HG03025 (cell line): ENCODE results near the gene BICD1.

Experiments used
- ATAC-seq: cut with Tn5 transposase; IDR thresholded peaks from one replicate; pipeline ENCODE4 v1.9.1; 2021; ENCODE audit warnings: mild to moderate bottlenecking, moderate library complexity; ENCODE audit not compliant: unreplicated experiment, low FRiP score

Gene BICD1

DNA sequence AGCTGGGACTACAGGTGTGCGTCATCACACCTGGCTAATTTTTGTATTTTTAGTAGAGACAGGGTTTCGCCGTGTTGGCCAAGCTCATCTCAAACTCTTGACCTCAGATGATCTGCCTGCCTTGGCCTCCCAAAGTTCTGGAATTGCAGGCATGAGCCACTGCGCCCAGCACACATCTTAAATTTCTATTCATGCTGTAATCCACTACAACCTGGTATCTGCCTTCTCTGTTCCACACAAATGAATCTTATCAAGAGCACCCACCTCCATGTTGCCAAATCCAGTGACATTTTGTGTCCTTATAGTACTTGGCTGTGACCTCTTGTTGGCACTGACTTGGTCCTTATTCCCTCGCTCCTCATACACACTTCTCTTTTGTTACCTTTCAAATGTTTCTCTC is 5.8 kb upstream of the BICD1 start:
- ATAC-seq, result no peak

DNA sequence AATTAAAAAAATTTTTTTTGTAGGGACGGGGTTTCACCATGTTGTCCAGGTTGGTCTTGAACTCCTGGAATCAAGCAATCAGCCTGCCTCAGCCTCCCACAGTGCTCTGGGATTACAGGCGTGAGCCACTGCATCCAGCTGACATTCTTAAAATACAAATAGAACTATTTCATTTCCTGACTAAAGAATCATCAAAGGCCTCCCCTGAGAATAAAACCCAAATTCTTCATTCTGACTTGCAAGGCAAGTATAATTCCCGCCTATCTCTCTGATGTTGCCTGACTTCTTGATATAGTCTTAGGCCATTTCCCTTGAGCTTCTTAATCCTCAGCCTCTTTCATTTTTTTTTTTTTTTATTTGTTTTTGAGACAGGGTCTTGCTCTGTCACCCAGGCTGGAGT is 4.4 kb upstream of the BICD1 start:
- ATAC-seq, result no peak

DNA sequence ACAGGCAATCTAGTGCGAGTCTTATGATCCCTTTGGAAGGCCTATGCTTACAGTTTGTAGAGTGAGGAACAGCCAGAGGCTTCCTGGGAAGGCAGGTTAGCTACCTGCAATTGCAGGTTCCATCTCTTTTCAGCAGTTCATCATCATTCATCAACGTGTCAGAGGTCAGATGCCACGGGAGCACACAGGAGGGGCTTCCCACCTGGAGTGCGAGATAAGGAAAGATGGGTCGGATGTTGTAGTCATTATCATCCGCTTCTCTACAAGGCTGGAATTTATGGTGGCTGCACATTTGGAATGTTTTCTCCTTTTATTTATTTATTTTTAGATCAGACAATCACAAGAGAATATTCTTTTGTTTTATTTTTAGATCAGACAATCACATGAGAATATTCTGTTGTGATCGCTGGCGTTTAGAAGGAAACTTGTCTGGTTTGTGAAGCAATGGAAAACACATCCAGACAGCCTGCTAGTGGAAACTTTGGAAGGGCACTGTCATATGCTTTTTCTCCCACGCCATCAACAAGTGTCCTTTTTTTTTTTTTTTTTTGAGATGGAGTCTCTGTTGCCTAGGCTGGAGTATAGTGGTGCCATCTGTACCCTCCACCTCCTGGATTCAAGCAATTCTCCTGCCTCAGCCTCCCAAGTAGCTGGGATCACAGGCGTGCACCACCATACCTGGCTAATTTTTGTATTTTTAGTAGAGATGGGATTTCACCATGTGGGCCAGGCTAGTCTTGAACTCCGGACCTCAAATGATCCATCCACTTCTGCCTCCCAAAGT is 1.9 kb upstream of the BICD1 start:
- no peak for ATAC-seq

DNA sequence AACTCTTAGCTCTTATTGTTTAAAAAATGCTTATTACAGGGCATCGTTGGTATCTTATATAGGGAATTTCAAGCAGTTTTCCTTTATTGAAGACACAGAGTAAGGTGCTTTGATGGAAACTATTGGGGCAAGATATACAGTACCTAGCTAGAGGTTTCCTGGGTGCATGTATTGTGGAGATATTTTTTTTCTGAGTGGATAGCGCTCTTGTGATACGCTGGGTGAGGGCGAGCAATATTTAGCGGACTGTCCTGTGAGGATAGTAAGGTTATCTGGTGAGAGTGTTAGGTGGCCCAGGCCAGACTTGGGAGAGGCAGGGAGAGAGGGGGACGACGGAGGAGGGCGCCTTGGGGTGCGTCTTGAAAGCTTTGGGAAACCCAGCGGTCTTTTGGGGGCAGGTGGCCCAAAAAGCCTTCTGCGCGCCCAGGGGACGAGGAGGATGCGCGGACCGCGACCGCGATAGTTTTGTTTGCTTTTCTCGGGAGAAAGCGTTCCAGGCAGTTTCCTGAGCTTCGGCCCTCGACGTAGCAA is 596 bp upstream of the BICD1 start:
- ATAC-seq, result no peak

DNA sequence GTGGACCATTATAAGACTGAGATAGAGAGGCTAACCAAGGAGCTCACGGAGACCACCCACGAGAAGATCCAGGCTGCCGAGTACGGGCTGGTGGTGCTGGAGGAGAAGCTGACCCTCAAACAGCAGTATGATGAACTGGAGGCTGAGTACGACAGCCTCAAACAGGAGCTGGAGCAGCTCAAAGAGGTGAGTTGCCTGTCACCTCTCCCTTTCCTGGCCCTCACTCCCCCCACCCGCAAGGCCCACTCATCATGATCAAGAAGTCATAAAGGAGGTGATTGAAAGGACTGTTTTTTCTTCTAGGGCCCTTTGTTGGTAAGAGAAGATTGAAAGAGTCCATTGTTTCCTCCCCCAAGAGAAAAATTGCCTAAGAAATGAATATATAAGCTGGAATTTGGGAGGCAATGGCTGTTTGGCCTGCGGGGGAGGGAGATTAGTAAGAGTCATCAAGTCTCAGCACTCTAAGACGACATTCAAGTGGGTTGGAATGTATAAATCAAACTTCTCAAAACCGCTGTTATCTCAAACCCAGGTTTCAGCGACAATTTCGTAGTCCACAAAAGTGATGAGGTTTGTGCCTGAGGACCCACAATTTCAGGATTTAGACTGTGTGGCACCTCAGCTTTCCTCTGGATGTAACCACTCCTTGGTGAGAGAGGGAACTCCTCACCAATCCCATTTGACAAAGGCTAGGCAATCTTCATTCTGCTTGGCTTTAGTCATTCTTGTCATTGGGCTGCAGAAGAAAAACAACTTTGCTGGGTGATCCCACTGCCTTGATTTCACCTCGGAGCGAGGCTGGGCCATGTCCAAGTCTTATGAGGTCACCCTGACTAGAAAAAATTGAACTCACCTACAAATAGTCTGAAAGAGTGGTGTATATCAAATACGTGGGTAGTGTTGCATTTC is 966 bp downstream of the BICD1 start:
- peak; percentile 3 for ATAC-seq

DNA sequence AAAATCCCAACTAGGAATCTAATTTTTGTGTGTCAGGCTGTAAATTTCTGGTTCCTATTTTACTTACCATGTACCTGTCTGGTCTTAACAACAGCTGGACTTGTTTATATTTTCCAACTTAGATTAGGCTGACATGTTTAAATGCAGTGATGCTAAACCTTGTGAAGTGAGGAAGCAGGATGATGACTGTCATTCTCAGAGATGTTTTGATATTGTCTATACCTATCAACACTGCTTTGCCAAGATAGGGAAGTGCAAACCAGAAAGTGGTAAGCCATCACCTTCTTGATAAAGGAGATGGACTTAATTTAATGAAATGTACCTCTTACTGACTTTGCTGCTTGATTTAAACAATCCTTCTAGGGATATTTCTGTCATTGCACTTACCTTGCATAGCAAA is 2.1 kb downstream of the BICD1 start:
- no peak for ATAC-seq

DNA sequence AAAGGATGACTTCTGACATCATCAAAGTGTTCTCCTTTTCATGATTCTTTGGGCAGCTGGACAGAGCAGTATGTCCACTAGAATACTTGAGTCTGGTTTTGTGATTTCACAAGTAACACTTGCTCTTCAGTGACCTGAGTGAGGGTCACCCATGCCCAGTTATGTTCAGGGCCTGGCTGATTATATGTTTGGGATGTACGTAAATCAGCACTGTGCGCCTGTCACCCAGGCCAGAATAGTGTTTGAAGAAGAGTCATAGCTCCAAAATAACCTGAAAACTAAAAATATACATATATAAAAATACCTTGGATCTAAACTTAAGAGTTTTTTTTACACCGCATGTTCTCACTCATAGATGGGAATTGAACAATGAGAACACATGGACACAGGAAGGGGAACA is 3.8 kb downstream of the BICD1 start:
- no peak for ATAC-seq

DNA sequence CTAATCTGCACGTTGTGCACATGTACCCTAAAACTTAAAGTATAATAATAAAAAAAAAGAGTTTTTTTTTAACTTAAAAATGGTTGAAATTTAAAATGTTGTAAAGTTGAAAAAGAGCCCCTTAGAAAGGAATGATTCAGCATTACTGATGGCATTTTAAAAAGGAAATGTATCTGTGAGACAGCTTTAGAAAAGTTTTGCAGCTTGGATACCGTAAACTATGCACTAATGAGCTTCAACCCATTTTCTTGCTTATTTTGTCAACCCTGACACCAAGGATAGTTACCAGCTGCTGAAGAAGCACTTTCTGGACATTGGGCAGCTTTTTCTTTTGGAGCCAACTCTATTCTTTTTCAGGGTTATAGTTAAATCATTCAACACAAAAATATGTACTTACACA is 4.3 kb downstream of the BICD1 start:
- no peak for ATAC-seq

DNA sequence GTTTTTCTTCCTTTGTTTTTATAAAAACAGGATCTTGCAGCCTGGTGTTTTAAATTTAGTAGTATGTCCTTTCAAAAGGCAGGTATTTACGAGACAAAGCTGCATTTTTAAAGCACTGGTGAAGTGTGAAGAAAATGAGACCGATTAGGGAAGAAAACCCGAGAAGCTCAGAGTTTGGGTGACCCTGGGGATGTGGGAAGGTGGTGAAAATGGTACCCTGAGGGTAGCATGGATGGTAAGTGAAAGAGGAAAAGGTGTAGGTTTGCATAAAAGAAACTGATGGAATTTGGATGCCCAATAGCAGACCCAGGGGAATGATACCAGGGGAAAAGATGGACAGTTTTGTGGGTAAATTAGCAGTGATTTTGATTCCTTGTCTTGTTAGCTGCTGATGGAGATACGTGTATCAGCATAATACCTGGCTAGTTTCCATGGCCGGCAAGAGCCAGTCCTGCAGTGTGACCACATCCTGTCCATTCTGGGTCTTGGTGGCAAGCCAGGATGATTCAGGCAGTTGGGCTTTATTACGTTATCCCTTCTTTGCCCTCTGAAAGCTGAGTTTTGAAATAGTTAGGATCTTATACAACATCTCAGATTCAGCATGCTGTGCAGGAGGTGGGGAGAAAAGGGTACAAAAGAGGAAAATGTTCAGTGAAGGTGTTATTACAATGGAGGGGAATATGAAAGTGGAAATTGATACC is 8.9 kb downstream of the BICD1 start:
- no peak for ATAC-seq

DNA sequence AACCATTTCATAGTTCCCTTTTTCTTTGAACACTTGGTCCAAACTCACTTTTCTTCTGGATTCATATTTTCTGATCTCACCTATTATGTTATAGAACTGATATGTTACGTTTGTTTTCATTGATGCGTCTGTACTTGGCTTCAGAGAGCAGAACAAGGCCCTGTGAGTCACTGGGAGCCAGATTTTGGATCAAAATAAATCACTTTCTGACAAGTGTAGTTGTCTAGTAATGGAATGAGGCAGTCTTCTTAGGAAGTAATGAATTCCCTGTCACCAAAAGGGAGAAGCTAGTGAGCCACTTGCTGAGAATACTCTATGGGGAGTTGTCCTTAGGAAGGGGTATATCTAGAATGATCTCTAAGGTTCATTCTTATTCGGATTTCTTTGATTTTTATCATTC is 10.2 kb downstream of the BICD1 start:
- no peak for ATAC-seq

DNA sequence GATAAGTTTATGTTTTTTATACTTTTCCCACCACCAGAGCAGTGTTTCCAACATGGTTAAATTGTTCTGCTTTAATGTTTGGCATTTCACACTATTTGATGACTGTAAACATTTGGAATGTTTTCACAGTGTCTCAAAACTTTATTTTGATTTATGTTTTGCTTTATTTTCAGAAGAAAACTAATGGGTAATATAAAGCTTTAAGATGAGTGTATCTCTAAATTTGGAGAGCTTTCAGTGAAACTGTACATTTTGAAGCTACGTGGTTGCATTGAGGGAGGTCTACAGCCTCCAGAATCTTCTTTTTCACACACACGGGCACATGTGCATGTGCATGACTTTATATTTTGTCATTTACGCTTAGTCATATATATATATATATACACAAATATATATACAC is 10.7 kb downstream of the BICD1 start:
- ATAC-seq, result no peak

DNA sequence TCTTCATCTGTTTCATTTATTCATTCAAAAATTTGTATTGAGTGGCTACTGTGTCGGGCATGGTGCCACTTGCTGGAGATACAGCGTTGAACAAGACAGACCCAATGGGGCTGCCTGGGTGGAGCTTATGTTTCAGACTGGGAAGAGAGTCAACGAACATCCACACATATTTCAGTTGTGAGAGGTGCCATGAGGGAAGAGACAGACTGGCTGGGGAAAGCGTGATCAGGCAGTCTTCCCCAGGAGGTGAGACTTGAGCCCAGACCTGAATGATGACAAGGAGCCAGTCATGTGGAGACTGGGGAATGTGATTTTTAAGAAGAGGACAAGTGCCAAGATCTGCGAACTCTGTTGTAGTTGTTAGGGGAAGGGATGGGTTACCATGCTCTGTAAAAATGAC is 12.2 kb downstream of the BICD1 start:
- ATAC-seq, result no peak

DNA sequence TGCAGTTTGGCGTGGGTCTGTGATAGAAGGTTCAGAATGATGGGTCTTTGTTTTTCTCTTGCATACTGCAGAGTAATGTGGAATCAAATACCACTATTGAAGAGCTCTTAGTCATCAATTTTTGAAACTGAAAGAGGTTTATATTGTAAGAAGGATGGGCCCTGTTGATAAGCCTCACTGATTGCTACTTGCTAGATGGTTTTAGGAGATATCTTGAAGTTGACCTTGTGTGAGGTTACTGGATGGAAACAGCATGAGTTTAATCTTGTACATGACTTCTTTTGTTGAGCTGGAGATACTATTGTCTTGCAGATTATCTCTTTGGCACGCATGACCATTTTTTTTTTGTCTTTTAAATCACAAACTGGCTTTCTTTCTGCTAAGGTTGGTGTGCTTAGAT is 13.8 kb downstream of the BICD1 start:
- ATAC-seq, result no peak

DNA sequence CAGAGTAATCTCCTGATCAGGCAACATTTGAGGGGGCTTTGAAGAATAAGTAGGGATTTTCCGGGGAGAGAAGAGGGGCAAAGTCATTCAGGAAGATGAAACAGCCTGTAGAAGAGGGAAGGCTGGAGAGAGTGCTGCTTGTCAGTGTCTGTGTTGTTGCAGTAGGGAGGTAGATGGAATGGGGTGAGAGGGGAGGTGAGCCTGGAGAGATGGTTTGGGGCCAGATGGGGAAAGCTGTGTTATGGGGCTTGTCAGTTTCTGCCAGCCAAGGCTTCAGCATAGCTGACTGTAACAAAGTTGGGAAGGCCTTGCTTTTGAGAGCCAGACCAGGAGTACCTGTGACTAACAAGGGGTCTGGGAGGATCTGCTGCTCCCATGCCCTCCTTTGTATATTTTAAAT is 18.0 kb downstream of the BICD1 start:
- ATAC-seq, result no peak

DNA sequence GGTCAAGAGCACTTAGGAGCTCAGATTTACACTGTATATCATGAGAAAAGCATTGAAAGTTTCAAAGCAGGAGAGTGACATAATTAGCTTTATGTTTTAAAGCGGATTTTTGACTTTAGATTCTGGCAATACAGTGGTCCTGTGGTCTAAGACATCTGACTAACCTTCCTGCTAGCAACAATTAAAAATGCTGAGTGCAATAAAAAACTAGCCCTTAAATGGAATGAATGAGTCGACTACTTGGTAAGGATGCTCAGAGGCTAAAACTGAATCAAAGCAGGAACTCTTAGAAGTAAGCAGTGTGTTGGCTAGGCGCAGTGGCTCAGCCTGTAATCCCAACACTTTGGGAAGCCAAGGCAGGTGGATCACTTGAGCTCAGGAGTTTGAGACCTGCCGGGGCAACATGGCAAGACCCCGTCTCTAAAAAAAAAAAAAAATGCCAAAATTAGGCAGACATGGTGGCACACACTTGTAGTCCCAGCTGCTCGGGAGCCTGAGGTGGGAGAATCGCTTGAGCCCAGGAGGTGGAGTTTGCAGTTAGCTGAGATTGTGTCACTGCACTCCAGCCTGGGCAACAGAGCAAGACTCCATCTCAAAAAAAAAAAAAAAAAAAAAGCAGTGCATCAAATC is 18.9 kb downstream of the BICD1 start:
- no peak for ATAC-seq

DNA sequence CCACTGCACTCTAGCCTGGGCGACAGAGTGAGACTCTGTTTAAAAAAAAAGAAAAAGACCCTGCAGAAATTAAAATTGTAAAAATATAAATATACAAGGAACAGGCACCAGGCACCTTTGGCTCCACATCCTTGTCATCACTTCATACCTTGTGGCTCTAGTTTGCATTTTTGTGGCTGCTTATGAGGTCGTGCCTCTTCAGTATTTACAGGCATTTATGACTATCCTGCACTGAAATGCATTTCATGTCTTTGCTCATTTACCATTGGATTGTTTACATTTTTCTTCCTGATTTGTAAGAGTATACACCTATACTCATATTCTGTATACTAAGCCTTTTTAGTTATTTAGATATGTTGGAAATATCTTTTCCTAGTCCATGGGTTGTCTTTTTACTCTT is 20.1 kb downstream of the BICD1 start:
- ATAC-seq, result no peak

DNA sequence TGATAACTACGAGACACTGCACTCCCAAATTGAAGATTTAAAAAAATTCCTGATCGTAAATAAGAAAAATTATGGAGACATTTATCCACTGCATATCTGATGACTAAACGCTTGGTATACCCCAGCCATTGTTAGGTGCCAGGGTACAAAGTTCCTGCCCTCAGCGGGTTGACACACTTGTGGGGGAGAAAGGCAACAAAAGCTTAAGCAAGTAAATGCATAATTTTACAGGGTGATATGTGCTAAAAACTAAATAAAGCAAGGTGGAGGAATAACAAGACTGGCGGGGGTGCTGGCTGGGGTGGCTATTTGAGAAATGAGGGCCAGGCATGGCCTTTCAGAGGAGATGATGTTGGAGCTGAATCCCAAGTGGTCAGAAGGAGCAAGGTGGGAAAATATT is 25.0 kb downstream of the BICD1 start:
- ATAC-seq, result no peak

DNA sequence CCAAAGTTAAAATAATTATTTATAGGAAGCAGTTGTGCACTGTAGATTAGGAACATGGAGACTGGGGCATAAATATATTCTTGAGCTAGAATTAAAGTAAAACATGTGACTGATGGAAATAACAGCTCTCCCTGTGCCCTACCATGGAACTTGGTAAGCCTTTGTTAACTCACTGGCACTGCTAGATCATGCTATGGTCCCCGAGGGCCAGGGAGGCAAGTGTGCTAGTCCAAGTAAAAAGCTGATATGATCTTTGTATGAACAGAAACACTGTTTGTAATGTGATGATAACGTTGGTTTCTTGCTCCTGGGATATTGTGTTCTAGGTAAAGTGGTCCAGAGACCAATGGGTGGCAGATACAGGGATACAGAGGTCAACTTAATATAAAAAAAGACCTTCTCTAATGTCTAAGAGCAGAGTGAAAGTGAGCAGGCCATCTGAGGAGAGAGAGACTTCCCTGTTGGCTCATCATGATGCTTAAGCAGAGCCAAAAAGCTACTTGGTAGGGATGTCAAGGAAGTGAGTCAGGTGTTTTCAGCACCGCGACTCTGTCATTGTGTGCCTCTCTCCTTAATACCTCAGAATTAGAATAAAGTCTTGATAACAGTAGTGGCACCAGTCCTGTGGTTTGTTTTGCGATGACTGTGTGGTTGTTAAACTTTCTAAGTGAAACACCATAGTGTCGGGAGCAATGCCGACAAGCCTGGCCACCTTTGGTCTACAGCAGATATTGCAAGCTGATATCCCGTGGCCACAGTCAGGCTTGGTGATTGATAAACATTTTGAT is 27.6 kb downstream of the BICD1 start:
- ATAC-seq, result peak; percentile 52

DNA sequence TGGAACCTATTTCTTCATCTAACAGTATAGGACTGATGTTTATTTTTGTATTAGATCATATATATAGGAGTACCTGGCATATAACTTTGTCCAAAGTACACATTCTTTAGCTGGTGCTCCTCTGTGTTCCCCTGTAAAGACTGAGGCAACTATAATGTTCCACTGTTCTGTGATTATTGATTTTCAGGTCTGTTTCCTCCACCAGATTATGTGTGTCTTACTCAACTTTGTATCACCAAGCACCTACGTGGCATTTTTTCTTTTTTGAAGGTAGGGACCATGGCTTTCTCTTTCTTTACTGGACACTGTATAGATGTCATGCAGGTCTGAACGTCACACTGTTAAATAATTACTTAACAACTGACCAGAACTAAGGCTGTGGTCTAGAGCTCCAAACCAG is 29.3 kb downstream of the BICD1 start:
- ATAC-seq, result no peak

DNA sequence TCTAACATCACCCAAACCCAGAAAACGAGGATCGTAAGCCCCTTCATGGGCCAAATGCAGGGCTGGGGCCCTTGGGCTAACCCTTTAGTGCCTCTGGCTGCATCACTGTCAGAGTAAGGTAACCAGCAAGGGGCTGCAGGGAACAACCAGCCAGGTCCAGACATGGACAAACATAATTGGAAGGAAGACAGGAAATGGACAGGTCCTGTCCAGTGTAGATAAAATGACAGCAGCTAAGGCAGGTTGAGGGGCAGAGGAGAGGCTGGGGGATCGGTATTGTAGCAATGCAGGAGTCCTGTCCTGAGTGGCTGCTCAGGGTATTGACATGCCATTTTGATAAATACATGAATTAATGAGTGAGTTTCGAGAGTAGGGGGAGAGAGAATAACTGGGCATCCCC is 29.8 kb downstream of the BICD1 start:
- no peak for ATAC-seq
